WTC11 (cell line): ENCODE data around the gene EBF3.

Experiments
- CREB1 ChIP-seq: sonication (generic); formaldehyde crosslinking; IDR thresholded peaks from 2 replicates; pipeline ENCODE4 v1.8.0; 2023; ENCODE audit warnings: mild to moderate bottlenecking, missing genetic modification reagents
- FOXK1 ChIP-seq: sonication (generic); formaldehyde crosslinking; IDR thresholded peaks from 2 replicates; pipeline ENCODE4 v1.8.0; 2022; ENCODE audit warnings: mild to moderate bottlenecking, moderate library complexity, missing genetic modification reagents
- IRF2 ChIP-seq: sonication (generic); formaldehyde crosslinking; IDR thresholded peaks from 2 replicates; pipeline ENCODE4 v1.8.0; 2022; ENCODE audit warnings: low read depth, missing genetic modification reagents, borderline replicate concordance
- NFYB ChIP-seq: sonication (generic); formaldehyde crosslinking; conservative IDR thresholded peaks from 2 replicates; pipeline ENCODE4 v1.8.0; 2022; ENCODE audit warnings: low read depth, missing genetic modification reagents
- ZBTB21 ChIP-seq: sonication (generic); formaldehyde crosslinking; IDR thresholded peaks from 2 replicates; pipeline ENCODE4 v1.8.1; 2023; ENCODE audit warnings: mild to moderate bottlenecking, missing genetic modification reagents, borderline replicate concordance
- TF ChIP-seq, protein P1 (sequence below): fragments of 200-600 bp; IDR thresholded peaks from 2 replicates; pipeline ENCODE4 v1.8.0; 2022; ENCODE audit warnings: antibody characterized with exemption
- TF ChIP-seq, protein P2 (sequence below): sonication (generic); formaldehyde crosslinking; IDR thresholded peaks from 2 replicates; pipeline ENCODE4 v1.8.1; 2022; ENCODE audit warnings: mild to moderate bottlenecking, moderate library complexity, missing genetic modification reagents

DNA sequence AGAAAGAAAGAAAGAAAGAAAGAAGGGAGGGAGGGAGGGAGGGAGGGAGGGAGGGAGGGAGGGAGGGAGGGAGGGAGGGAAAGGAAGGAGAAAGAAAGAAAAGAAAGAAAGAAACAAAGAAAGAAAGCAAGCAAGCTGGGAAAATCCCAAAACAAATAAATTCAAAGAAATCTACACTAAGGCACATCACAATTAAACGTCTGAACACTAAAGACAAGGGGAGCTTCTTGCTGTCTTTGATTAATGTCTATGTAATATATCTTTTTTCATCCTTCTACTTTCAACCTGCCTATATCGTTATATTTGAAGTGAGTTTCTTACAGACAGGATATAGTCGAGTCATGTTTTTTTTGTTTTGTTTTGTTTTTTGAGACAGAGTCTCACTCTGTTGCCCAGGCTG, 28.3 kb upstream of the EBF3 start:
- TF ChIP-seq ZBTB21 (CRISPR knock-in tag) (no peak), NFYB (CRISPR knock-in tag) (no peak), FOXK1 (CRISPR knock-in tag) (no peak), IRF2 (CRISPR knock-in tag) (no peak), CREB1 (no peak)
- TF ChIP-seq, protein P1, sequence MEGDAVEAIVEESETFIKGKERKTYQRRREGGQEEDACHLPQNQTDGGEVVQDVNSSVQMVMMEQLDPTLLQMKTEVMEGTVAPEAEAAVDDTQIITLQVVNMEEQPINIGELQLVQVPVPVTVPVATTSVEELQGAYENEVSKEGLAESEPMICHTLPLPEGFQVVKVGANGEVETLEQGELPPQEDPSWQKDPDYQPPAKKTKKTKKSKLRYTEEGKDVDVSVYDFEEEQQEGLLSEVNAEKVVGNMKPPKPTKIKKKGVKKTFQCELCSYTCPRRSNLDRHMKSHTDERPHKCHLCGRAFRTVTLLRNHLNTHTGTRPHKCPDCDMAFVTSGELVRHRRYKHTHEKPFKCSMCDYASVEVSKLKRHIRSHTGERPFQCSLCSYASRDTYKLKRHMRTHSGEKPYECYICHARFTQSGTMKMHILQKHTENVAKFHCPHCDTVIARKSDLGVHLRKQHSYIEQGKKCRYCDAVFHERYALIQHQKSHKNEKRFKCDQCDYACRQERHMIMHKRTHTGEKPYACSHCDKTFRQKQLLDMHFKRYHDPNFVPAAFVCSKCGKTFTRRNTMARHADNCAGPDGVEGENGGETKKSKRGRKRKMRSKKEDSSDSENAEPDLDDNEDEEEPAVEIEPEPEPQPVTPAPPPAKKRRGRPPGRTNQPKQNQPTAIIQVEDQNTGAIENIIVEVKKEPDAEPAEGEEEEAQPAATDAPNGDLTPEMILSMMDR: no peak
- TF ChIP-seq, protein P2, sequence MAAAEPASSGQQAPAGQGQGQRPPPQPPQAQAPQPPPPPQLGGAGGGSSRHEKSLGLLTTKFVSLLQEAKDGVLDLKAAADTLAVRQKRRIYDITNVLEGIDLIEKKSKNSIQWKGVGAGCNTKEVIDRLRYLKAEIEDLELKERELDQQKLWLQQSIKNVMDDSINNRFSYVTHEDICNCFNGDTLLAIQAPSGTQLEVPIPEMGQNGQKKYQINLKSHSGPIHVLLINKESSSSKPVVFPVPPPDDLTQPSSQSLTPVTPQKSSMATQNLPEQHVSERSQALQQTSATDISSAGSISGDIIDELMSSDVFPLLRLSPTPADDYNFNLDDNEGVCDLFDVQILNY (CRISPR knock-in tag): no peak
